Measurements from ENCODE around the gene AGAP3.

AGAP3 gene

GRCh38 chr7:151134743-151135524 is 48.7 kb downstream of the AGAP3 start:
- DNase-seq (ENCODE audit: low read depth, low spot score): no peak

DNA sequence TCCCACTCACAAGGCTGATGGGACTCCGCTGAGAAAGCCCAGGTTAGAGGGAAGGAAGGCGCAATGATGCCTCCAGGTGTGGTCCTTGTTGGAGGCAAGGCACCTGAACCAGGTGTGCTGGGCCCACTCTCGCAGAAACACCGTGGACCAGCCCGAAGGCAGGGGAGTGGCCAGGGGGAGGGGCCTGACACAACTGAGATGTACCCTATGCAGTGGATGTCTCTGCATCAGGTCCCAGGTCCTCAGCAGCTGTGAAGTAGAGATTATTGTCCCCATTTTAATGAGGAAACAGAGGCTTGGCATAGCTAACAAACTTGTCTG is 49.2 kb downstream of the AGAP3 start:
- DNase-seq (ENCODE audit: low read depth, low spot score): no peak

GRCh38 chr7:151135866-151136843 is 49.9 kb downstream of the AGAP3 start:
- no peak for DNase-seq (ENCODE audit: low read depth, low spot score)

DNA sequence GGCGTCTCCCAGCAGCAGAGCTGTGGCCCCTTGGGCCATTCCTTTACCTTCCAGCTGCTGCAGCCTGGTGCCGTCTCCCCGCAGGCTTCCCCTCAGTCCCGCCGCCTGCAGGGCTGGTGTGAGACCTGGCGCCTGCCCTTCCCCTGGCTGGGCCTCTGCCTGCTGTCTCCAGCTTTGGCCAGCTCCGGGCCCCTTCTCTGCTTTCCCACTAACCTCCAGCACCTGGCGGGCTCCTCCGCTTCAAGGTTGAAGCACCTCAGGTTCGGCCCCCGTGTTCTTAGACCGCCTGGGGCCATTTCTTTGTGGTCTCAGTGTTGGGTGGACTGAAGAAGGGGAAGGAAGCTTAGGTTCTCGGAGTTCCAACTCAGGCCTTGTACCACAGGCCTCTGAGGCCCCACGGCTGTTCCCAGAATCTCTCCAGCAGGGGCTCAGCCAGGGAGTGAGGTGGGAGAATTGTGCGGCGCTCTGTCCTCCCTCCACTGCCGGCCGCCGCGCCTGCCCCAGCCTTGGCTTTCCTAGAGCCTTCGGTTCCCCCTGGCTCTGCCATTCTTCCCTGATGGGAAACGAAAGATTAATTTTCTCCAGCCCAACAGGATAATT is 50.9 kb downstream of the AGAP3 start:
- DNase-seq (ENCODE audit: low read depth, low spot score): no peak

DNA sequence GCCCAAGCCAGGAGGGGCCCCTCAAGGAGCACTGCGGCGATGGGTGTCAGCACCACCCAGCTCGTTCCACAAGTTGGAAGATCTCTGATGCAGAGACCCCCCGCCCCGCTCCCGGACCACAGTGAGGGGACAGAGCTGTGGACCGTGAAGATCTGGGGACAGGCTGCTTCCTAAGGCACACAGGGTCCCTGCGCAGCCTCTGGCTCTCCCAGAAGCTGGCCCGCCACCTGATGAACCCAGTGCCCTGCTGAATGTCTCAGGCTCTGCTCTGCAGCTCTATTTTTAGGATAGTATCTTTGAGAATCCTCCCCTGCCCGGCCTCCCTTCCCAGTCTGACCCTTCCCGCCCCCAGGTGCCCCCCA is 51.5 kb downstream of the AGAP3 start:
- DNase-seq (ENCODE audit: low read depth, low spot score): no peak

DNA sequence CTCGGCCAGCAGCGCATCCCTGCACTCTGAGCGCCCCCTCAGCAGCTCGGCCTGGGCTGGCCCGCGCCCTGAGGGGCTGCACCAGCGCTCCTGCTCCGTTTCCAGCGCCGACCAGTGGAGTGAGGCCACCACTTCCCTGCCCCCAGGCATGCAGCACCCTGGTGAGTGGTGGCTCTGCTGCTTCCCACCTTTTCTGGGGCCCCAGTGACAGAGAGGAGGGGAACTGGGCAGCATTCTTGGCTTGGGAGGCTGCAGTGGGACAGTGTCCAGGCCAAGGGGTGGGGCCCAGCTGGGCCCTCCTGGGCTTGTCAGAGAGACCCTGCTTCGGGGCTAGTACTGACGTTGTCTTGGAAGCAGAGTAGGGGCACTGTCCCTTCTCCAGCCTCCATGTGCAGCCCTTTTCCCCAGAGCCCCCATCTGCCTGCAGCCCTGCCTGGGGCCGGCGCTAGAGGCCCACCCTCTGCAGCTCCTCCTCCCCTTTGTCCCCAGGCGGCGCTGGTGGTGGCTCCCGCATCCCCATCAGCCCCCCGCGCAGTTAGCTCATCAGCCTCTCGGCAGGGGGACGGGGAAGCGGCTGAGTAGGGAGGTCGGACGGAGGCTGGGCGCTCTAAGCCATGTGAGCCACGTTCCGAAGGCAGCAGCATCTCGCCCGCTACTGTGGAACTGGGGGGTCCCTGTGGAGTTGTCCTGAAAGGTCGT is 52.0 kb downstream of the AGAP3 start:
- DNase-seq (ENCODE audit: low read depth, low spot score): no peak

- no peak for DNase-seq (ENCODE audit: low read depth, low spot score)
Observed at GRCh38 chr7:151139071-151139790, 53.0 kb downstream of the AGAP3 start.

- DNase-seq (ENCODE audit: low read depth, low spot score): no peak
Observed at GRCh38 chr7:151139791-151140190, 53.5 kb downstream of the AGAP3 start.

GRCh38 chr7:151140826-151141225 is 54.6 kb downstream of the AGAP3 start:
- DNase-seq (ENCODE audit: low read depth, low spot score): no peak

DNA sequence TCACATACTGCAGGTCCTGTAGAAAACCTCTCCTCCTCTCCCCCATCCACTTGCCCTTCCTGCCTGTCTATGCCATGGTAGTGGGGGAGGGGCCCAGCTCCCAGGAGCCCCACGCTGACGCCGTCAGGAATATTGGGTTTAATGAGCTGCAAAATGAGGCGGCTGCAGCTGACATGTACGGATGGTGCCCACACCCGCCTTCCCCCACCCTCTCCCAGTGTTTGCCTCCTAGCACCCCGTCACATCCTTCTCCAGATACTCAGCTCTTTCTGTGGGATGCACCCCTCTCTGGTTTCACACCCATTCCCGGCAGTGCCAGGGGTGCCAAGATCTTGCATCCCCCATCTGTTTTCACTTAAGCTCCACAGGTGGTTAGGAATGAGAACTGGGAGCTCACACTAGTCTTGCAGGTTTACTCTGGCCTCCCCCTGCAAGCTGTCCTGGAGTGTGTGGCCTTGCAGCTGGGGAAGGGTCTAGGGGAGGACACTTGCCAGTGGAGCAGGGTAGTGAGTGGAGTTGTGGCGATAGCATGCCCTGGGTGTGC is 55.1 kb downstream of the AGAP3 start:
- DNase-seq (ENCODE audit: low read depth, low spot score): no peak

DNA sequence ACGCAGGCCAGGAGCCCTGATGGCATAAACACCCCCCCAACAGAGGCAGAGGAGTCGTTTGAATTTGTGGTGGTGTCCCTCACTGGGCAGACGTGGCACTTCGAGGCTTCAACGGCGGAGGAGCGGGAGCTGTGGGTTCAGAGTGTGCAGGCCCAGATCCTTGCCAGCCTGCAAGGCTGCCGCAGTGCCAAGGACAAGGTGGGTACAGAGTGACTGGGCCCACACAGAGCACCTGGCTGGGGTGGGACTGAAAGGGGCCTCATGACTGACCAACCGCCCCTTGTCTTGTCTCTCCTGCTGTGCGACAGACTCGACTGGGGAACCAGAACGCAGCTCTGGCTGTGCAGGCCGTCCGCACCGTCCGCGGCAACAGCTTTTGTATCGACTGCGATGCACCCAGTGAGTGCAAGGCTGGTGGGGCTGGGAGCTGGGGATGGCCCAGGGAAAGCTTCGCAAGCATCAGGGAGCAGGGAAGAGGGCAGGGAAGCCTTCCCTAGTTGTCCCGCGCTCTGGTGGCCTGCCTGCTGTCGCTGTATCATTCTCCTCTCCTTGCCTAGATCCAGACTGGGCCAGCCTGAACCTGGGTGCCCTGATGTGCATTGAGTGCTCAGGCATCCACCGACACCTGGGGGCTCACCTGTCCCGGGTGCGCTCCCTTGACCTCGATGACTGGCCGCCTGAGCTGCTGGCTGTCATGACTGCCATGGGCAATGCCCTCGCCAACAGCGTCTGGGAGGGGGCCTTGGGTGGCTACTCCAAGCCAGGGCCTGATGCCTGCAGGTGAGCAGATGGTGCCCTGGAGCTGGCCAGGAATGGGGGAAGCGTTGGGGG is 55.8 kb downstream of the AGAP3 start:
- no peak for DNase-seq (ENCODE audit: low read depth, low spot score)

DNA sequence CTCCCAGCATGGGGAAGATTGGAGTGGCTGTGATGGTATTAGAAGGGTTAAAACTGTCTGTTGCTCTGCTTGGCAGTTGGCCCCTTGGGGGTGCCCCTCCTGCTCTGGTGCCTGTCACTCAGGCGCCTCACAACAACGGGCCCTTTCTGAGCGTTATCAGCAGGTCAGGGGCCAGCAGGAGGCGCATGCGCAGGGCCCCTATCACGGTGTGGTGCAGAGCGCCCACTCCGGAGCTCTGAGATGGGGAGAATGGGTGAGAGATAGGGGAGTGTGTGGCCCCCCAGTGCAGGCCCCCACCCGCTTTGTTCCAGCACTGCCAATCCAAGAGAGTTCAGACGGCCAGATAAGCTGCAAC is 56.4 kb downstream of the AGAP3 start:
- no peak for DNase-seq (ENCODE audit: low read depth, low spot score)

GRCh38 chr7:151143261-151144015 is 57.2 kb downstream of the AGAP3 start:
- no peak for DNase-seq (ENCODE audit: low read depth, low spot score)

- no peak for DNase-seq (ENCODE audit: low read depth, low spot score)
Observed at GRCh38 chr7:151144387-151144786, 58.1 kb downstream of the AGAP3 start.

- DNase-seq (ENCODE audit: low read depth, low spot score): no peak
Observed at GRCh38 chr7:151146761-151147160, 60.5 kb downstream of the AGAP3 start.

- DNase-seq (ENCODE audit: low read depth, low spot score): no peak
Observed at GRCh38 chr7:151148319-151149259, 62.3 kb downstream of the AGAP3 start.

- no peak for DNase-seq (ENCODE audit: low read depth, low spot score)
Observed at GRCh38 chr7:151150388-151150787, 64.1 kb downstream of the AGAP3 start.

All from astrocyte of the hippocampus (primary cell).